Right hindlimb (tissue), 1 donor: ENCODE measurements around the gene MDH1.
A peak's percentile ranks its signal among the peaks of the same experiment; 100 is the strongest.
"Not testable (repeated sequence)": the region's sequence is repeated elsewhere in the genome, so short reads cannot be mapped to it uniquely, and the experiment has no call there.

ENCODE experiments used
- DNase-seq: peaks from one replicate; pipeline ENCODE4 v3.0.0-alpha.2; 2018

MDH1 gene

GRCh38 chr2:63588385-63589147, at the start of gene MDH1, which contains the start of gene WDPCP:
TSS of gene MDH1 (plus strand) at chr2:63588963. CDS start at chr2:63589044, 81 bp downstream.
TSS of gene WDPCP (minus strand) at chr2:63588477. CDS start at chr2:63588271, 206 bp downstream.
- peak; percentile 97 for DNase-seq

GRCh38 chr2:63539416-63540162, 49.2 kb upstream of the MDH1 start:
- no peak for DNase-seq

- no peak for DNase-seq
Measured at GRCh38 chr2:63544017-63544627, 44.6 kb upstream of the MDH1 start.

- no peak for DNase-seq
Measured at GRCh38 chr2:63545023-63545422, 43.7 kb upstream of the MDH1 start.

- DNase-seq, result no peak
Measured at GRCh38 chr2:63553049-63553448, 35.7 kb upstream of the MDH1 start.

- DNase-seq, result no peak
Measured at GRCh38 chr2:63555299-63555698, 33.5 kb upstream of the MDH1 start.

GRCh38 chr2:63555931-63556330, 32.8 kb upstream of the MDH1 start:
- DNase-seq, result no peak

GRCh38 chr2:63557819-63558218, 30.9 kb upstream of the MDH1 start:
- DNase-seq, result not testable (repeated sequence)

GRCh38 chr2:63558922-63559321, 29.8 kb upstream of the MDH1 start:
- DNase-seq, result not testable (repeated sequence)

- DNase-seq, result no peak
Measured at GRCh38 chr2:63562751-63563150, 26.0 kb upstream of the MDH1 start.

GRCh38 chr2:63569740-63570139, 19.0 kb upstream of the MDH1 start:
- no peak for DNase-seq

GRCh38 chr2:63571291-63571690, 17.5 kb upstream of the MDH1 start:
- no peak for DNase-seq

- no peak for DNase-seq
Measured at GRCh38 chr2:63572001-63572400, 16.8 kb upstream of the MDH1 start.

- DNase-seq, result not testable (repeated sequence)
Measured at GRCh38 chr2:63573026-63573425, 15.7 kb upstream of the MDH1 start.

GRCh38 chr2:63573726-63574345, 14.9 kb upstream of the MDH1 start:
- not testable (repeated sequence) for DNase-seq

GRCh38 chr2:63576546-63576945, 12.2 kb upstream of the MDH1 start:
- DNase-seq, result no peak

GRCh38 chr2:63578767-63579166, 10.0 kb upstream of the MDH1 start:
- DNase-seq, result no peak

- DNase-seq, result no peak
Measured at GRCh38 chr2:63580651-63581297, 8.0 kb upstream of the MDH1 start.

GRCh38 chr2:63581298-63581961, 7.3 kb upstream of the MDH1 start:
- DNase-seq, result no peak

GRCh38 chr2:63582873-63583272, 5.9 kb upstream of the MDH1 start:
- no peak for DNase-seq

GRCh38 chr2:63587814-63588384, 864 bp upstream of the MDH1 start:
- no peak for DNase-seq
